NAMALWA (cell line): ENCODE results near the gene ENO2.

Experiments
- DNase-seq: peaks from one replicate; pipeline ENCODE4 v3.0.0-alpha.2; 2015; ENCODE audit warnings: low spot score

Gene ENO2

DNA sequence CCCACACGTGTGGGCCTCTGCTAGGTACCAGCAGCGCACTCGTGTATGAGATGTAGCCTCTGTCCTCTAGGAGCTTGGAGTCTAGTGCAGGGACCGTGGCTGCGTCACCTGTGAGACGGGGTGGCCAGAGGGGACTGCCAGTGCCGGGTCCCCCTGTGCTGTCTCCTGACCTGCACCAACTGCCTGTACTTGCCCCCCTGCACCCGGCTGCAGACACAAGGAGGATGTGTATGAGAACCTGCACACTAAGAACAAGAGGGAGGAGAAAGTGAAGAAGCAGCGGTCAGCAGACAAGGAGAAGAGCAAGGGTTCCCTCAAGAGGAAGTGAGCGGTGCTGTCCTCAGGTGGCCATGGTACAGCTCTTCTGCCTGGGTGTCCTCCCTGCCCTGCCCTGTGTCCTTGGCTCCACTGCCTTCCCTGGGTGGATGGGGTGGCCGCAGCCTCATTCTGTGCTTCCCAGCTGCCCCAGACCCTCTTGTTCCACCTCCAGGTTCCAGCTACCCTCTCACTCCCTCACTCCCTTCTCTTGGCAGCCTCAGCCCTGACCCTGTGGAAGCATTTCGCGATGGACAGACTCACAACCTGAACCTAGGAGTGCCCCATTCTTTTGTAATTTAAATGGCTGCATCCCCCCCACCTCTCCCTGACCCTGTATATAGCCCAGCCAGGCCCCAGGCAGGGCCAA lies 46.4 kb downstream of the ENO2 start:
- DNase-seq = no peak

DNA sequence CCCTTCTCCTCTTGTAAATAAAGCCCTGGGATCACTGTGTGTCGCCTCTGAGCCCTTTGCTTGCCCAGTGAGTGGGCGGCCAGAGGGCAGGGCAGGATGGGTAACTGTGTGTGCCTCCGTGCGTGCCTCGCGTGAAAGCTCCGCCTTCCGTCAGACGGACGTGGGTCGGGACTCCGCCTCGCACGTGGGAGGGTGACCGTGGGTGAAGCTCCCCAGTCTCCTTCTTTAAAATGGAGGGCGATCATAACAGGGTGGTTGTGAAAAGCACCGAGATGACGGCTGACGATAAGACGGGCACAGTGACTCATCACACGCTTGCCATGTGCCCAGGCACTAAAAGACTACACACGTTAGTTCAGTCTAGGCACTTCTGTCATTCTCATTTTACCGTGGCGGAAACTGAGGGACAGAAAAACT lies 46.9 kb downstream of the ENO2 start:
- DNase-seq = no peak

DNA sequence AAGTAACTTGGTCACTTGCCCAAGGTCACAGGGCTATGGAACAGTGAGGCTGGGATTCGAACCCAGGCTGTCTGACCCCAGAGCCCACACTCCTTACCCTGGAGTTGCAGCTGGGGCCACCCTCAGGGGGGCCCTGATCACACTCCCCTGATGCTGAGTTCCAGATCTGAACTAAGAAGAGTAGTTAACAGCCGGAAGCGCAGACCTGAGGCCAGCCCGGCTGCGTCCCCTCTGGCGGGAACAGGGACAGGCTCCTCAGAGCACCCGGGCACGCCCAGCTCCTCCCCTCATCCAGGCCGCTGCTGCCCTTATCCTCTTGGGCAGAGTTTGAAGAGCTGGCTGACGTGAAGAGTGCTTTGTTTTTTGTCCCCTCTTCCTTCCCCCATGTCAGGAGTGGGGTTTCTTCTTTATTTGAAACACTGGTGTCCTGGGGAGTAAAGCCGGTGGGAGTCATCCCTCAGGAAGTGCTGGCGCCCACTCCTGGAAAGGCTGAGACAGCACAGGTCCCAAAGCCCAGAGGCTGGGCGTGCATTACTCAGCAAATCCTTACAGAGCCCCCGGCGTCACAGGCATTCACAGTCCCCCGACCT lies 47.4 kb downstream of the ENO2 start:
- no peak for DNase-seq

DNA sequence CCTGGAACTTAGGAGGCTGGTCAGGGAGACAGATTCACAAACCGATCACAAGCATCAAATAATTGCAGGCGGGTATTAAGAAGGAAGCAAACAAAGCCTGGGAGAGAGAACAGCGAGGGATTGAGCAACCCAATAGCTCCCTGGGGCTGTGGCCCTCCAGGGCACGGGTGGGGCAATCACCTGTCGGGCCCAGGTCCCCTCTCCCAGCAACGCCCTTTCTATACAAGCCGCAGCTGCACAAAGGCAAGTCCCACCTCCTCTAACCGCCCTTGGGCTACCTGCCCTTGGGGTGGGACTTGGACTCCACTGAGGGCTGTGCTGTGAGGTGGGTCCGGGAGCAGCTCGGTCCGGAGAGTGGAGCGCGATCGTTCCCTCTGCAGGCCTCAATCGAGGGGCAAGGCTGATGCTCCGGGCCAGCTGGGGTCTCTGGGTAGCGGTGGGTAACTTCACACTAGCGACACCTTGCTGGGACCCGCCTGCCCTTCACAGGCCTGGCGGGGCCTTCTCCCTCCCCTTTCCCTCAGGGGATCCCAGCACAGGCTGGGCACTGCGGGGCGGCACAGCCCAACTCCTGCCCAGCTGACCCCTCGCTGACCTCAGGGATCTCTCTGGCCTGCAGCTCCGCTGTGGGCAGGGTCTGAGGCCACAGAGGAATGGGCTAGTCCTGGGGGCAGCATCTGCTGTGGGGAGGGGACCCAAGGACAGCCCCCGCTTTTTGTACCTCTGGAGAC lies 48.1 kb downstream of the ENO2 start:
- DNase-seq = no peak

DNA sequence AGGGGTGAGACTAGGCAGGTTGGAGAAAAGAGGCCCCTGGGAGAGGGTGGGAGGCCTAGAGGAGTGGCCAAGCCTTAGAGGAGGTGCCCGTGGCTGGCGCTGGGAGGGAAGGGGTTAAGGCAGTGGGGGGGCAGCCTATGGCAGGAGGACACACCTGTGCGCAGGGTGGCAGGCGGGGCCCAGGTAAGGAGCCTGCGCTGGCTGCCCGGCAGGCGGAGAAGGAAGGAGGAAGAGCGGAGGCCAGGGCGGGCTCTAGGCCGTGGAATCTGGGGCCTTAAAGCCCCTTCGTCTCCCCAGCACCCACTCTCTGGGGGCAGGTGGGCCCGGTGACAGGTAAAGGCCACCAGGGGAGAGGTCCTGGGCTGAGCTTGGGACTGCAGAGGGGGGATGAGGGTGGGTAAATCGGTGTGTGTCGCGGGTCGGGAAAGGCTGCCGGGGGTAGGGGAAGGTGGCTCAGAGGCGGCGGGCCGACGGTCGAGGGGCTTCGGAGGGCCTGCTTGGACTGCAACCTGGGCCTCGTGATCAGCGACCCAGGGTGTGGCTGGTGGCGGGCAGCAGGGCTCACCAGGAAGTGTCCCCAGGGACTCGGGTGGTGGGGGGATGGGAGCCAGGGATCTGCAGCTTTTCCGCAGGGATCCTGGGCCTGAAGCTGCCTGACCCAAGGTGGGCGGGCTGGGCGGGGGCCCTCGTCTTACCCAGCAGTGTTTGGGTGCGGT lies 48.8 kb downstream of the ENO2 start:
- DNase-seq = no peak

DNA sequence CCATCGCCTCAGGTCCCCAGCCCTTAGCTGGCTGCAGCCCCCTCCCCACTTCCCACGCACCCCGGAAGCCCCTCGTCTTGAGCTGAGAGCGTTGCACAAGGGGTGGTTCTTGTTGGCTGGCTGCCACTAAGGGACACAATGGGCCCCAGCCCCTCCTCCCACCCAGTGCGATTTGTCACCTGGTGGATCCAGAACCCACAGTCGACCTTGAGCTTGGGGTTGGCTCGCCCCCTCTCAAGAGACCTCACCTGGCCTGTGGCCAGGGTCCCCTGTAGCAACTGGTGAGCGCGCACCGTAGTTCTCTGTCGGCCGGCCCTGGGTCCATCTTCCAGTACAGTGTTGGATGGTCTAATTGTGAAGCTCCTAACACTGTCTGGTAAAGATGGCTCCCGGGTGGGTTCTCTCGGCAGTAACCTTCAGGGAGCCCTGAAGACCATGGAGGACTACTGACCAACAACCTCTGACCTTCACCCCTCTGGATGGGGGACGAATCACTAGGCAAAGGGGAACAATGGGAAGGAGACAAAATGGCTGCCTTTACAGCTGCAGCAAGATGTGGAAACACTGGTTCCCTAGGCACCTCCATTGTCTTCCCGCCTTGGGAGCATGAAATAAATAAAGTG lies 49.5 kb downstream of the ENO2 start:
- DNase-seq = no peak

DNA sequence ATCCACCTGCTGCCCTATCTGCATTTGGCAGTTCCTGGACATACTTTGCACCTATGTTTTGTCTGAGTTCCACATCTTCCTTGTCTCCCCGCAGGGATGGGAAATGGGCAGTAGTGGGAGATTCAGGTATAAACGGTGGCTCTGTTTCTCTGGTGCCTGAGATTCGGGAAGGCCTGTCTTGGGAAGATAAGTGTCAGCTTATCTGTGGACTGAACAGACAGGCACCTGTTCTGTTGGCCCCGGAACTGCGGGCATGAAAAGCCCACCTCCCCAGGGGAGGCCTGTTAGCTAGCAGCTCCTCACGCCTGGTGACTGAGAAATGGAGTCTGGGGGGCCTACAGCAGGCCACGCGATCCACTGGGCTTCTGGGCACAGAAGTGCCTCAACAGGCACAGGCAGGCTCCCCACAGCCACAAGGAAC lies 50.2 kb downstream of the ENO2 start:
- no peak for DNase-seq

DNA sequence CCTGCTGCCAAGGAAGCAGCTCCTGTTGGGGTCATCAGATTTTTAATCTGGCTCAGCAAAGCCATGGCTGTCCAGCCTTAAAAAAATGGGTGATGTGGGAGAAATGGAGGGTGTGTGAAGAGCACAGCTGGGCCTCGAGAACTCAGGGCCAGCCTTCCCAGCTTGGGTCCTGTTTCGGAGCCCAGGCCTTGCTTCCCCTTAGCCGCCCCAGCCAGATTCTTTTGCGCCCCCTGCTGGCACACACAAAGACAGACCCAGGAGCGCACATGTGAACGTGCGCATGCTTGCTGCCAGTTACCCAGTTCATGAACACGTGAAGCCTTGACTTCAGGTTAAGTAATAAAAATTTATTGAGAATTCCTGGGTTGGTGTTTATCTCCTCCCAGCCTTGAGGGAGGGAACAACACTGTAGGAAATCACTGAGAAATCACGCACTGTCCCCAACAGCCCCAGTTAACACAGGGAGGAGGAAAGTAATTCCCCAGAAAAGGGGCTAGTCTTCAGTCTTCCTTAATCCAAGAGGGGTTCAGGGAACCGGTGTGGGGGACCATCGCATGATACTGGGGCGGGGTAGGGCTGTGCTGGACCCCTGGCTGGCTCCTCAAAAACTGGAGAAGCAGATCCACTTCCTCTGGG lies 50.8 kb downstream of the ENO2 start:
- peak; percentile 93 for DNase-seq

DNA sequence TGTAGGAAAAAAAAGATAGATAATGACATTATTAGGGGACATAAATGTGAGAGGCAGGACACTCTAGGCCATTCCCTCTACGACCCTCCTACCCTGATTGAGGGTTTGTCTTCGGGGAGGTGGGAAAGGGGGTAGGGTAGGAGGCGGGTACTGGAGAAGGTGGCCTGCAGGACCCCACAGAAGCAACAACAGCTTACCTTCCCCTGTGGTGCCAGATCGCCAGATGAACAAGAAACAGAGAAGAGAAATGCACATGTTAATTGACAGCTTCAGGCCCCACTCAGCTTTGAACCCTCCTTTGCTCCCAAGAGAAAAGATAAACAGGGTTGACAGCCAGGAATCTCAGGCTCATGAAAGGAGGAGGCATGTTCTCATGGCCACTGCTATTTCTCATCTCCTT lies 51.3 kb downstream of the ENO2 start:
- no peak for DNase-seq

DNA sequence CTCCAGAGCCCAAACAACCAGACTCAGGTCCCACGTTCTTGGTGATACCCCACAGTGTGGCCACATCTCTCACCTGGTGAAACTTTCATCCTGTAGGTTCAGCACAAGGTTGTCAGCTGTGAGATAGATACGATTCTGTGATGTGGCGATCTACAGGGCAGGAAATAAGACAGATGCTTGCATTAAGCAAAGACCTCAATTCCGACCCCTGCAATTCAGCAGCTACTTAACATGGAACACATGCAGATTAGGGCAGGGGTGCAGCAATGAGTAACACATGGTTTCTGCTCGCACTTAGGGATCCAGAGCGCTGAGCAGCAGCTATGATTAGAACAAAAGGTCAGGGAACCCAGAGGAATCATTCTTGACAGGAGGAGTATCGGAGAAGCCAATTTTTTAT lies 52.0 kb downstream of the ENO2 start:
- DNase-seq = no peak

DNA sequence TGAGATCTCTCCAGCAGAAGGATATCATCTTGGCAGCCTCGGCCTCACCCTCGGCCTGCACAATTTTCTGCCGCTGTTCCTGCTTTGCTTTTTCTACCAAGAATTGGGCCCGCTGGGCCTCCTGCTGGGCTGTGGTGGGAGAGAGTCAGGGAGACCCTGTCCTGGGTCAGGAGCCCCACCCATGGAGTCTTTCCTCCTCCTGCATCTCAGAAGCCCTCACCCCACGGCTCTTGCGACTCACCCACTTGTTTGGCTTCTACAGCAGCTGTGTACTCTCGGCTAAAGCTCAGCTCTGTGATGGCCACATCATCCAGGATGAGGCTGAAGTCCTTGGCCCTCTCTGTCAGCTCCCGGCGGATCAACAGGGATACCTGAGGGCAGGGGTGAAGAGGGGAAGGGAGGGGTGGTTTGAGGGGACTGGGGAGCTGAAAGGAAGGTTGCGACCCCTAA lies 53.3 kb downstream of the ENO2 start:
- no peak for DNase-seq

DNA sequence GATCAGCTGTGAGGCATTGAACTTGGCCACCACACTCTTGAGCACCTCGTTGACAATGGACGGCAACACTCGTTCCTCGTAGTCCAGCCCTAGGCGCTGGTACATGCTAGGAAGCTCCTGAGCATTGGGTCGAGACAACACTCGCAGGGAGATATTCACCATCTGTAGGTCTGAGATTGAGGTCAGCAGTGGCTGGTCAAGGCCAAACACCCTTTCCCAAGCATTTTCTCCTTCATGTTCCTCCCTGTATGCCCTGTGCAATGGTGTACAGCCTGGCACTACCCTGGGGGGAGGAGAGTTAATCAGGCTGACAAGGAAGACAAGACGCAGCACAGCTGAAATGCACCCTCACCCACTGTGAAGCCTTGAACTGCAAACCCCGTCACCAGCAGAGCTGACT lies 54.0 kb downstream of the ENO2 start:
- DNase-seq = no peak

DNA sequence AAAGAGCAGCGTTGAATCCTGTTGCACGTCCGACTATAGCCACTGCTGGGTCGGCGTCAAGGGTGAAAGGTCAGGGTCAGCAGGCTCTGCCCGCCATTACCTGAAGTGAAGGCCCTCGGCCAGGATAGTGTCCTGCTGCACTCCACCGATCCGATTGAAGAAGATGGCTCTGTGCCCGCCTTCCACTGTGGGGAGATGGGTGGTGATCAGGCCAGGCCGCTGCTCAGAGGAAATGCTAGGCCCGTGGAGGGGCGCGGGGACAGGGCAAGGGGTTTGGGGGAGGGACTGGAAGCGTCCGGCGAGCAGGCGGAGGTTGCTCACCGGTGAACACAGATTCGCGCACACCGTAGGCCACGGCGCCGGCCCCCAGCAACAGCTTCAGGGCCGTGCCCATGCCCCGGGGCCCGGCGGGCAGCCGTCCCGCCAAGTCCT lies 55.7 kb downstream of the ENO2 start:
- DNase-seq = no peak
